ENCODE data around the gene CORO2B. TPM values are rescaled to one million over a fixed set of nuclear protein-coding genes. Genes with fewer than 3 reads are reported as not detected.

The CORO2B gene
- total and polyA plus RNA-seq, 2 of the 4 experiments (the other 2 are of a cell fraction): 9.3 to 39.3 TPM

- H2AK9ac ChIP-seq (replicated peaks; ENCODE audit: low read depth, low read length, poor library complexity): no peak overlapping the region
- H2AK5ac ChIP-seq (ENCODE audit: low read depth, low read length): no peak overlapping the region
- intact Hi-C loops (cut with micrococcal nuclease): no loop called here
- H4K5ac ChIP-seq (ENCODE audit: low read depth, low read length): no peak overlapping the region
- no peak overlapping the region for H3K4me2 ChIP-seq (ENCODE audit: low read depth, low read length)
- no peaks in the 10 kb centered on the region for H4K20me1 ChIP-seq (ENCODE audit: insufficient read depth, low read length)
- H3K18ac ChIP-seq (ENCODE audit: low read depth, low read length): no peak overlapping the region
- no peaks in the 10 kb centered on the region for H3K4me1 ChIP-seq (ENCODE audit: control insufficient read depth, insufficient read depth, low read length)
- H3K27me3 ChIP-seq (ENCODE audit: control insufficient read depth, insufficient read depth, low read length): peaks cover 11% of the 10 kb centered on the region
- no peak overlapping the region for H2BK15ac ChIP-seq (ENCODE audit: low read depth, low read length)
- H4K8ac ChIP-seq (ENCODE audit: low read depth in 2 of 2, low read length in 2 of 2): no peak overlapping the region
- no peak overlapping the region for H3K4me3 ChIP-seq (ENCODE audit: insufficient read depth, low read depth, low read length)
- TF ChIP-seq MXI1 (IDR thresholded peaks at IDR 0.05; ENCODE audit: borderline replicate concordance, low read depth, low read length): no peak
- TF ChIP-seq, protein P1, sequence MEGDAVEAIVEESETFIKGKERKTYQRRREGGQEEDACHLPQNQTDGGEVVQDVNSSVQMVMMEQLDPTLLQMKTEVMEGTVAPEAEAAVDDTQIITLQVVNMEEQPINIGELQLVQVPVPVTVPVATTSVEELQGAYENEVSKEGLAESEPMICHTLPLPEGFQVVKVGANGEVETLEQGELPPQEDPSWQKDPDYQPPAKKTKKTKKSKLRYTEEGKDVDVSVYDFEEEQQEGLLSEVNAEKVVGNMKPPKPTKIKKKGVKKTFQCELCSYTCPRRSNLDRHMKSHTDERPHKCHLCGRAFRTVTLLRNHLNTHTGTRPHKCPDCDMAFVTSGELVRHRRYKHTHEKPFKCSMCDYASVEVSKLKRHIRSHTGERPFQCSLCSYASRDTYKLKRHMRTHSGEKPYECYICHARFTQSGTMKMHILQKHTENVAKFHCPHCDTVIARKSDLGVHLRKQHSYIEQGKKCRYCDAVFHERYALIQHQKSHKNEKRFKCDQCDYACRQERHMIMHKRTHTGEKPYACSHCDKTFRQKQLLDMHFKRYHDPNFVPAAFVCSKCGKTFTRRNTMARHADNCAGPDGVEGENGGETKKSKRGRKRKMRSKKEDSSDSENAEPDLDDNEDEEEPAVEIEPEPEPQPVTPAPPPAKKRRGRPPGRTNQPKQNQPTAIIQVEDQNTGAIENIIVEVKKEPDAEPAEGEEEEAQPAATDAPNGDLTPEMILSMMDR (conservative IDR thresholded peaks at IDR 0.05; ENCODE audit: low read depth, low read length): no peak
- TF ChIP-seq RAD21 (IDR thresholded peaks at IDR 0.05; ENCODE audit: low read length): no peak
- TF ChIP-seq POLR2A (IDR thresholded peaks at IDR 0.05; ENCODE audit: low read depth, low read length): no peak
- TF ChIP-seq NFE2L2 (IDR thresholded peaks at IDR 0.05; ENCODE audit: low read depth, low read length): no peak
- no peak for TF ChIP-seq SMC3 (IDR thresholded peaks at IDR 0.05; ENCODE audit: low read depth, low read length)
- no peak for TF ChIP-seq FOS (IDR thresholded peaks at IDR 0.05; ENCODE audit: low read depth, low read length)
- no peak for TF ChIP-seq MAFK (IDR thresholded peaks at IDR 0.05; ENCODE audit: low read depth, low read length)
- no peak for TF ChIP-seq RCOR1 (IDR thresholded peaks at IDR 0.05; ENCODE audit: insufficient replicate concordance, low read length)
- TF ChIP-seq, protein P2, sequence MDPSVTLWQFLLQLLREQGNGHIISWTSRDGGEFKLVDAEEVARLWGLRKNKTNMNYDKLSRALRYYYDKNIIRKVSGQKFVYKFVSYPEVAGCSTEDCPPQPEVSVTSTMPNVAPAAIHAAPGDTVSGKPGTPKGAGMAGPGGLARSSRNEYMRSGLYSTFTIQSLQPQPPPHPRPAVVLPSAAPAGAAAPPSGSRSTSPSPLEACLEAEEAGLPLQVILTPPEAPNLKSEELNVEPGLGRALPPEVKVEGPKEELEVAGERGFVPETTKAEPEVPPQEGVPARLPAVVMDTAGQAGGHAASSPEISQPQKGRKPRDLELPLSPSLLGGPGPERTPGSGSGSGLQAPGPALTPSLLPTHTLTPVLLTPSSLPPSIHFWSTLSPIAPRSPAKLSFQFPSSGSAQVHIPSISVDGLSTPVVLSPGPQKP (IDR thresholded peaks at IDR 0.05; ENCODE audit: borderline replicate concordance, low read depth, low read length): no peak
- no peak for TF ChIP-seq MAZ (IDR thresholded peaks at IDR 0.05; ENCODE audit: borderline replicate concordance, low read depth, low read length)
- no peak for TF ChIP-seq CEBPB (IDR thresholded peaks at IDR 0.05; ENCODE audit: low read depth, low read length)
- TF ChIP-seq, protein P3, sequence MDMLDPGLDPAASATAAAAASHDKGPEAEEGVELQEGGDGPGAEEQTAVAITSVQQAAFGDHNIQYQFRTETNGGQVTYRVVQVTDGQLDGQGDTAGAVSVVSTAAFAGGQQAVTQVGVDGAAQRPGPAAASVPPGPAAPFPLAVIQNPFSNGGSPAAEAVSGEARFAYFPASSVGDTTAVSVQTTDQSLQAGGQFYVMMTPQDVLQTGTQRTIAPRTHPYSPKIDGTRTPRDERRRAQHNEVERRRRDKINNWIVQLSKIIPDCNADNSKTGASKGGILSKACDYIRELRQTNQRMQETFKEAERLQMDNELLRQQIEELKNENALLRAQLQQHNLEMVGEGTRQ (IDR thresholded peaks at IDR 0.05; ENCODE audit: low read depth, low read length): no peak
- TF ChIP-seq BHLHE40 (IDR thresholded peaks at IDR 0.05; ENCODE audit: low read depth, low read length): no peak
- TF ChIP-seq CHD1 (IDR thresholded peaks at IDR 0.05; ENCODE audit: low read depth, low read length): no peak
- TF ChIP-seq RFX5 (IDR thresholded peaks at IDR 0.05; ENCODE audit: low read depth, low read length): no peak
- DNase-seq (no peak), ATAC-seq (ENCODE audit: low read depth) (no peak)
- dilution Hi-C loops (cut with HindIII; ENCODE audit: low sequenced_read_pairs, unreplicated experiment): no loop called here
- no peaks in the 10 kb centered on the region for H3K36me3 ChIP-seq (ENCODE audit: control insufficient read depth, insufficient read depth, low read length)
- no TSS peak for BruUV-seq (replicated peaks)
- H3K4ac ChIP-seq (ENCODE audit: low read depth, low read length): no peak overlapping the region
- H3K9me3 ChIP-seq (ENCODE audit: control insufficient read depth, insufficient read depth, low read length): no peaks in the 10 kb centered on the region; the same call in 1 of the 2 replicates
- H3K79me1 ChIP-seq (ENCODE audit: low read depth in 1 of 2, low read length in 2 of 2): no peaks in the 10 kb centered on the region
- no peak overlapping the region for H3K23ac ChIP-seq (ENCODE audit: low read depth, low read length)
- ChIA-PET CTCF (interaction anchor here (1.3 kb wide), 1 partner anchor 13 kb away, joined by 3 read pairs; no protein-coding TSS in a partner anchor), POLR2A (ENCODE audit: unreplicated experiment) (no interaction called here)
- no peak overlapping the region for H2BK5ac ChIP-seq (ENCODE audit: low read depth, low read length, poor library complexity, severe bottlenecking)
- H3K9ac ChIP-seq (ENCODE audit: low read depth, low read length): no peak overlapping the region
- no peak overlapping the region for H3K56ac ChIP-seq (ENCODE audit: extremely low read depth, insufficient read depth, low read length)
- H2BK20ac ChIP-seq (ENCODE audit: low read depth, low read length): no peak overlapping the region
- H2AFZ ChIP-seq (replicated peaks; ENCODE audit: low read length, poor library complexity): no peak overlapping the region
- no peaks in the 10 kb centered on the region for H3K9me1 ChIP-seq (ENCODE audit: insufficient read depth, low read length)
- H3K14ac ChIP-seq (replicated peaks; ENCODE audit: low read depth, low read length): no peak overlapping the region
- WGBS, 2 experiments (ENCODE audit: extremely low coverage in 2 of 2, insufficient read length in 1 of 2): no CpG with 5 or more reads among the region's 7 CpGs
- H2BK120ac ChIP-seq (ENCODE audit: low read depth, low read length): no peak overlapping the region
- in situ Hi-C loops (cut with MboI; ENCODE audit: low sequenced_read_pairs): no loop called here
- H3K27ac ChIP-seq (ENCODE audit: insufficient read depth, low read length): no peak overlapping the region
- H4K91ac ChIP-seq (ENCODE audit: insufficient read depth, low read depth, low read length): no peak overlapping the region
Measured at GRCh38 chr15:68749365-68749764, 170.6 kb downstream of the CORO2B start.
